Forelimb muscle (tissue), 1 donor: ENCODE data around the gene PSMC2. TPM values are rescaled to one million over a fixed set of nuclear protein-coding genes. Genes with fewer than 3 reads are reported as not detected.
"Not testable (repeated sequence)": the region's sequence is repeated elsewhere in the genome, so short reads cannot be mapped to it uniquely, and the experiment has no call there.

Source experiments
- DNase-seq: peaks from one replicate; pipeline ENCODE4 v3.0.0-alpha.2; 2013; ENCODE audit warnings: low read depth
- polyA plus RNA-seq: library from polyadenylated mRNA; unstranded; fragments of 120-200 nt; gene quantifications from one replicate; pipeline ENCODE4 v1.2.1, GENCODE V29; 2013; ENCODE audit not compliant: insufficient read length

Gene PSMC2
- polyA plus RNA-seq, 1 donor = 96.7 TPM

DNA sequence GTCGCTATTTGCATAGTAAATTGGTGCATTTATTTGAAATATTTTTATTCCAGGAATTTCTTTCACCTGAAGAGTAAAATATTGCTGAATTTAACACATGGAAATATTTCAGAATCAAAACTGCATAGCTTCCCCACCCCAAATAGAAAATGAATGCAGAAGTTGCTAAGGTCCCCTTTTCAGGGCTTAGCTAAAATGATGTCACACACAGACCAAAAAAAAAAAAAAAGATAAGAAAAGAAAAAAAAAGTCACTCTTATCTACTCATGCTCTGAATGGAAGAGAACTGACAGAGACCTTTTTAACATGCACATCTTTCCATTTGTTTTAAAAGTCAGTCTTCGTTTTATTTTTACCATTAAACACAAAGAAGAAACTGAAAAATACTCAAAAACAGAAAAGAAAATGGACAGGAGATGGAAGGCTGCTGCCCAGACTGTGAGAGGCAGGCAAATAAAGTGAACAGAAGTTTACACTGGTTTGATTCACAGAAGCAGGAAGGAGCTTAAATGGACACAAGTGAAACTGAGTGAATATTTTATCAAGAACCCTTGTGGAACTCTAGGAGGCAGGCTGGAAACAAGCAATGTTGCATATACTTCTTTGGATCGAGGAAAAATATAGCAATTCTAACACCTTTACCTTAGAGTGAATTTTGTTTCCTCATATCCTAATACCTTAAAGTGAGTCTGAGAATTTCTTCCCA, 32.0 kb downstream of the PSMC2 start:
- no peak for DNase-seq

- DNase-seq = no peak
Measured at GRCh38 chr7:103380395-103381191, 33.1 kb downstream of the PSMC2 start.

DNA sequence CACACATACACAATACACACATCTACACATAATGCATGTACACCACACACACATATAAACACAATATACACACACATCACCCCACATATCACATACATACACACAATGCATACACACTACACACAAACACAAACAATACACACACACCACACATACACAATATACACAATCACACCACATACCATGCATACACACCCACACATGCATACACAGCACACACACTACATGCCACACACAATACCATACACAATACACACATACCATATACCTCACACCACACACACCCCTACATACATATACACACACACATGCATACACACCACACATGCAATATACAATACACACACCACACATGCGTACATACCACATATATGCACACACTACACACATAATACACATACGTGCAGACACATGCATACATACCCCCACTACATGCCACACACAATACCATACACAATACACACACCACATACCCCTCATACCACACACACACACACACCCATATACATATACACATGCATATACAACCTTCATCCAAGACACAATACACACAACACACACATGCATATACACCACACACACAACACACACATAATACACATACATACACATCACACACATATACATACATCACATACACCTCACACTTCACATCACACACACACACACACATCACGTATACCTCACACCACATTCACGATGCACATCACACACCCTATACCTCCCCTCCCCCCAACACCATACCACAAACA, 34.0 kb downstream of the PSMC2 start:
- DNase-seq = no peak

DNA sequence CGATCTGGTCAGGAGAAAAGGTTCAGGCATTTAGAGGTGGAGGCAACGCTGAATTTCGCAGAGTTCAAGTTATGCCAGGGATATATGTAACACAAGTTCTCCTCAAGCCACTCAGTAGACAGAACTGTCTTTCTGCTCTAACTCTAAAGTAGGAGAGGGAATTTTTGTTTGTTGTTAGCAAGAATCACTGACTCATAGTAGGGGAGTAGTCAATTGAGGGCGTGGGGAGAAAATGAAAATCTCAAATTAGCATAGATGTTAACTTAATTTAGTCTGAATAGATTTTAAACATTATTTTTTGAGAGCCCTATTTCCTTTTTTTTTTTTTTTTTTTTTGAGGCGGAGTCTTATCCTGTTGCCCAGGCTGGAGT, 34.6 kb downstream of the PSMC2 start:
- no peak for DNase-seq

DNA sequence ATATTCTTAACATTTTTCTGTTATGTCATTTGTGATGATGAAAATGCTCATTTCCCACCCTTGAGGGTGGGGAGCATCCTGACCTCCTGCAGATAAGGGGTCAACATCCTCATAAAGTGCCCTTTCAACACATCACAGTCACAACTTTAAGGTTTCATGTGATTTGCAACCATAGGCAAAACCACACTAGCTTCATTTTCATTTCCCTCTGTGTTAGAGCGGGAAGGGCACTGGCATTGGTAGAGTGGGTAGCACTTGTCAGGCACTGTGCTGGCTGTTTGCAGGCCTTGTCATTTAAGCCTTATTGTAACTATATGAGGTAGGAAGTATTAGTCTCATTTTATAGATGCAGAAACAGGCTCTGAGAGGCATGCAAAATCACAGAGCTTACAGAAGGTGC, 39.8 kb downstream of the PSMC2 start:
- DNase-seq = no peak

DNA sequence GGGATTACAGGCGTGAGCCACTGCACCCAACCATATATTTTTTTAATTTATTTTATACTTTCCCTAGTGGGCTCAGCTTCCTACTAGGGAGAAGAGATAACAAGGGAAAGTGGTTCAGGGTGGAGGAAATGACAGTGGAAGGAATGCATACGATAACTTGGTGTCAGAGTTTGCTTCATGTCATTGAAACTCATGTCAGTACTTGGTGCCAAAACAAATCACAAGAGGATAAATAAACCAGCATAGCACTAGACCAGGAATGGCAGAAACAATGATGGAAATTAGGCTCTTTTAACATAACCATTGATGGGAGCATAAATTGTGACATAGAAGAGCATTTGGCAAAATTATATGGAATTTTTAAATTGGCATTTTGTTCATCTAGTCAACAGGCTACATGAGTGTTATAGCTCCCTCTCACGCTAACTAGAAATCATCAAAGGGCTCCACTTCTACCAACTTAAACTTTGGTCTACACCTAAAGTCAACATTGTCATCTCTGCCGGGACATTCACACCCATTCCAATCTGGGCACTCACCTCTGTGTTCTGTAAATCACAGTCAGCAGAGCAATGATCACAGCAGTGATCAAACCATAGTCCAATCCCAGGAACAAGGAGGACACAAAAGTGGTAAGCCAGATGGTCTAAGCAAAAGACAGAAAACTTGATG, 41.2 kb downstream of the PSMC2 start:
- DNase-seq = no peak

- no peak for DNase-seq
Measured at GRCh38 chr7:103389263-103389662, 41.8 kb downstream of the PSMC2 start.

- DNase-seq = no peak
Measured at GRCh38 chr7:103391150-103391549, 43.7 kb downstream of the PSMC2 start.

DNA sequence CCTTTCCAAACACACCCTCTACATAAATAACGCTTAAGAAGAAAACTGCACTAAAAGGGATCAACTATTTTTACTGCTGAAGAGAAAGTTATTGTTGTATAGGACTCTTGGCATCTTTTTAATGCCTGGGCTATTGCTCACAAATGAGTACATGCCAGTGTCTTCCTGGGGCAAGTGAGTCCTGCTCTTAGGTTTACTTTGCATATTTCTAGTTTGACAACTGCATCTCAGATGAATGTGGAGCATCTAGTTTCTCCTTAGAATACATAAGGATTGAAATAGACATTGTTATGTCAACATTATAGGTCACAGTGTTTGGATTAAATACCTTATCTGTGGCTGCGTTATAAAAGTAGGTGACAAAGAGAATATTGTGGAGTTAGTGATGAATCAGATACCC, 44.5 kb downstream of the PSMC2 start:
- DNase-seq = no peak

DNA sequence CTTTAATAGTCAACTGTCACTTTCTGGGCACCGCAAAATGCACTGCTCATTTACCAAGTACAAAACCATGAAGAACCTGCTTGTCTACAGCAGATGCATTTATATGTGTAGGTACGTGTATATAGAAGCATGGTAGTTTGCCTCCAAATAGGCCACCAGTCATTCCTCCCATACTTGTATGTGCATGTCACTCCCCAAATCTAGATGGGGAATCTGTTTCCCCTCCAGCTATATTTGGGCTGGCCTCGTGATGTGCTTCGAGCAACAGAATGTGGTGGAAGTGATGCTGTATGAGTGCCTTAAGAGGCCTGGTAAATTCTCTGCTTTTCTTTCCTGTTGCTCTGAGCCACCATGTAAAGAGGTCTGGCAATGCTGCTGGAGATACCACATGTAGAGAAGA, 47.1 kb downstream of the PSMC2 start:
- no peak for DNase-seq

DNA sequence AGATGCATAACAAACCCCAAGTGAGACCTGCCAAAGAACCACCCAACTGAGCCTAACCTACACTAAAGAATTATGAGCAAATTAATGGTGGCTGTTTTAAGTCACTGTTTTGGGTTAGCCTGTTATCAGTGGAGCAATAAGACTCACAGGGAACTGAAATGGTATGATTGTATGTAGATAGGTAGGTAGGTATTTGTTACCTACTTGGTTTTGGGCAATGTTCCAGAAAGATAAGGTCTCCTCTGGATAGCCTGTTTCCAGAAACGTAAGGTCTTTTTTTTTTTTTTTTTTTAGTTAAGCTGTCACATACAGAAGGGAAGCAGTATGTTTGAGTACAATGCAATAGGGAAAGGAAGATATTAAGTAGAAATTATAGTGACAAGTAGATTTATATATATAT, 47.6 kb downstream of the PSMC2 start:
- DNase-seq = no peak

GRCh38 chr7:103396471-103396870, 49.0 kb downstream of the PSMC2 start:
- no peak for DNase-seq

DNA sequence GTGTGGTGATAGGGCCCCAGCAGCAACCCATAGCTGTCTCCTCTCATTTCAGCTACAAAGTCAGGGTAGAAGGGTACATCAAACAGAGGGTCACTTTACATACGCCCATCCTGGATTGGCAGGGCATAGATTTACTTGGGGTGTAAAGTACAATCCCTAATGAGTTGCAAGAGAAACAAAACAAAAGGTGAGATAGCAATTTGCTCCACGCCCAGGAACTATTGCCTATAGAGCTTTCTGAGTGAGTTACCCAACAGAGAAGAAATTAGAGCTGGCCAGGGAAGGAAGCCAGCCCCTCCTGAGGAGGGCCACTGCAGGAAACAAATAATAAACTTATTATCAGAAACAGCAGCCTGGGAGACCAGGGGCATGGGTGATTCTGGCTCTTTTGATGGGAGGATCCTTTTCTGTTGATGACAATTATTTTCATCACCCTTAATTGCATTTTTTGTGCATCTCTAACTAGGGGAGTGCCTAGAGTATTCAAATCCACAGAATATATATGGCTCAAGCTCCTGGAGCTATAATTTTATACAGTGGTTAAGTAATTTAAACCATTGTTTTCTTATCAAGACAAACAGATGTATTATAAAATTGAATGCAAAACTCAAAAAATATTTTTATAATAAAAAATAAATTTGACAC, 51.2 kb downstream of the PSMC2 start:
- no peak for DNase-seq

GRCh38 chr7:103399687-103400086, 52.2 kb downstream of the PSMC2 start:
- not testable (repeated sequence) for DNase-seq

DNA sequence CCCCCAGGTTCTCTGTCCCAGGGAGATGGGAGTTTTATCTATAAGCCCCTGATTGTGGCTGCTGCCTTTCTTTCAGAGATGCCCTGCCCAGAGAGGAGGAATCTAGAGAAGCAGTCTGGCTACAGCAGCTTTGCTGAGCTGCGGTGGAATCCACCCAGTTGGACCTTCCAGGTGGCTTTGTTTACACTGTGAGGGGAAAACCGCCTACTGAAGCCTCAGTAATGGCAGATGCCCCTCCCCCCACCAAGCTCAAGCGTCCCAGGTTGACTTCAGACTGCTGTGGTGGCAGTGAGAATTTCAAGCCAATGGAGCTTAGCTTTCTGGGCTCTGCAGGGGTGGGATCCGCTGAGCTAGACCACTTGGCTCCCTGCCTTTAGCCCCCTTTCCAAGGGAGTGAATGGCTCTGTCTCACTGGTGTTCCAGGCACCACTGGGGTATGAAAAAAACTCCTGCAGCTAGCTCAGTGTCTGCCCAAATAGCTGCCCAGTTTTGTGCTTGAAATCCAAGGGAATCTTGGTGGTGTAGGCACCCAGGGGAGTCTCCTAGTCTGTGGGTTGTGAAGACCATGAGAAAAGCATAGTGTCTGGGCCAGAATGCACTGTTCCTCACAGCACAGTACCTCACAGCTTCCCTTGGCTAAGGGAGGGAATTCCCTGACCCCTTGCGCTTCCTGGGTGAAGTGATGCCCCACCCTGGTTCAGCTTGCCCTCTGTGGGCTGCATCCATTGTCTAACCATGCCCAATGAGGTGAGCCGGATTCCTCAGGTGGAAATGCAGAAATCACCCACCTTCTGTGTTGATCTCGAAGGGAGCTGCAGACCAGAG, 58.6 kb downstream of the PSMC2 start:
- not testable (repeated sequence) for DNase-seq

DNA sequence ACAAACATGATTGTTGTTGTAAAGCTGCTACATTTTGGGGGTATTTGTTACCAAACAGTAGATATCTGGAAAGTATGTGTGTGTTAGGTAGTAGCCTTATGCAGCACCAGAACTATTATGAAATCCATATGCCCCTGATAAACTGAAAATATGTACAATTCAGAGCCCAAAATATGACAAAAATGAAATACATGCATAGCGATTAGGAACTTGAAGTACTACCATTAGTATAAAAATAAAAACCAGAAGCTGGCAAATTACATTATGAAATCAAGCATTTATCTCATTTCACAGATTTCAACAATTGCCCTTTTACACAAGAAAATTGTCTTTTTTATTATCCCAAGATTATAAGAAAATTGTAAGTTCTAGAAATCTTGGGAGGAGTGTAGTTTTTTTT, 64.7 kb downstream of the PSMC2 start:
- no peak for DNase-seq

- DNase-seq = no peak
Measured at GRCh38 chr7:103413407-103413806, 66.0 kb downstream of the PSMC2 start.

GRCh38 chr7:103418241-103418640, 70.8 kb downstream of the PSMC2 start:
- no peak for DNase-seq
